ENCODE measurements around the gene PPWD1.

The PPWD1 gene

DNA sequence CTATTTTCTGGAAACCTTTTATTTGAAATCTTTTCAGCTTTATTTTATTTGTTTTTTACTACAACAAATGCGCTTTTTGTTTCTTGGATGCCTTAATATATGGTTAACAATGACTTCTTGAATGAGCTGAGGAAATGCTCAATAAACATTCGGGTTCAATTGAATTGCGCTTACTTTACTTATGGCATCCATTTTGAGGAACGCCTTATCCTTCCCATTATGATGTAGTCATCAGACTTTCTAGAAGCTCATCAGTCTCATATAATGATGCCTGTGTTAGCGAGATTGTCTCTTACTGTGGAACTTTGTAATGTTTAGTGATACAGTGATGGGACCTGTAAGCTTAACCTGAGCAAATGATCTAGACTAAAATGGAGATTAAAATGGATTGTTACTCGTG, 62.6 kb downstream of the PPWD1 start:
- in situ Hi-C loops (cut with HindIII; ENCODE audit: low pct_unique_long_range_greater_than_20kb, low sequenced_read_pairs): no loop called here
- peak in 1 of 2 experiments; percentile 3 for DNase-seq (ENCODE audit: low read depth in 1 of 2, low spot score in 1 of 2)
- no peak for TF ChIP-seq JUND (IDR thresholded peaks at IDR 0.05; ENCODE audit: low read depth)

DNA sequence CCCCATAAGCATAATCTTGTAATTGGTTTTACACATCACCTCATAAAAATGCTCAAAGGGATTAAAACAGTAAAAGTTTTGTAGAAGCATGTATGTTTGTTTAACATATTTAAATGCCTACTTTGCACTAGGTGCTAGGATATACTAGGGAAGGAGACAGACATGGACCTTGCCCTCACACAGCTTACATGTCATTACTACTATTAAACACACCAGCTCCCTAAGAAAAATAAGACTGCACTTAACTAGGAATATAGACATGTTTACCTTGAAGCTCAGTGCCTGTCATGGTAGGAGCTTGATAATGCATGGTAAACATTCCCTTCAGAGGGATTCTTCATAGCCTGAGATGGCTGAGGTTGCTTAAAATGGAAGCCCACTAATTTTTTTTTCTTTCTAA, 67.9 kb downstream of the PPWD1 start:
- in situ Hi-C loops (cut with HindIII; ENCODE audit: low pct_unique_long_range_greater_than_20kb, low sequenced_read_pairs): no loop called here
- DNase-seq (ENCODE audit: low read depth in 1 of 2, low spot score in 1 of 2): no peak
- TF ChIP-seq JUND (IDR thresholded peaks at IDR 0.05; ENCODE audit: low read depth): no peak

Data from T47D (cell line).